Neural crest cell (in vitro differentiated cells): ENCODE results near the gene OTUD3. TPM values are rescaled to one million over a fixed set of nuclear protein-coding genes. Genes with fewer than 3 reads are reported as not detected.

Source experiments
- DNase-seq: peaks from one replicate; pipeline ENCODE4 v3.0.0; 2021; ENCODE audit warnings: low read depth, mixed read lengths, low spot score
- H3K27ac Mint-ChIP-seq: one replicate; pipeline ENCODE4 v1.8.0; 2021; ENCODE audit warnings: mild to moderate bottlenecking, mixed read lengths; ENCODE audit not compliant: unreplicated experiment
- H3K27me3 Mint-ChIP-seq: 2 replicates; pipeline ENCODE4 v1.8.0; 2021; ENCODE audit warnings: low read depth, mild to moderate bottlenecking, mixed read lengths
- H3K36me3 Mint-ChIP-seq: 2 replicates; pipeline ENCODE4 v1.8.0; 2021; ENCODE audit warnings: low read depth, mild to moderate bottlenecking, mixed read lengths
- H3K4me1 Mint-ChIP-seq: 2 replicates; pipeline ENCODE4 v1.8.0; 2021; ENCODE audit warnings: mixed read lengths
- H3K4me3 Mint-ChIP-seq: one replicate; pipeline ENCODE4 v1.8.0; 2021; ENCODE audit warnings: mild to moderate bottlenecking, mixed read lengths
- H3K9me3 Mint-ChIP-seq: 2 replicates; pipeline ENCODE4 v1.8.0; 2021; ENCODE audit warnings: mixed read lengths
- total RNA-seq: library from RNA; stranded (reverse); gene quantifications from 2 replicates; pipeline ENCODE4 v1.2.1, GENCODE V29; 2021
- TF ChIP-seq, protein P1 (sequence below): fragments of 200-600 bp; sonication (generic); conservative IDR thresholded peaks from 2 replicates; pipeline ENCODE4 v1.5.0; 2021; ENCODE audit warnings: antibody characterized with exemption, mild to moderate bottlenecking

Gene OTUD3
- total RNA-seq, 1 donor from 2014 or later = 23.3 TPM

DNA sequence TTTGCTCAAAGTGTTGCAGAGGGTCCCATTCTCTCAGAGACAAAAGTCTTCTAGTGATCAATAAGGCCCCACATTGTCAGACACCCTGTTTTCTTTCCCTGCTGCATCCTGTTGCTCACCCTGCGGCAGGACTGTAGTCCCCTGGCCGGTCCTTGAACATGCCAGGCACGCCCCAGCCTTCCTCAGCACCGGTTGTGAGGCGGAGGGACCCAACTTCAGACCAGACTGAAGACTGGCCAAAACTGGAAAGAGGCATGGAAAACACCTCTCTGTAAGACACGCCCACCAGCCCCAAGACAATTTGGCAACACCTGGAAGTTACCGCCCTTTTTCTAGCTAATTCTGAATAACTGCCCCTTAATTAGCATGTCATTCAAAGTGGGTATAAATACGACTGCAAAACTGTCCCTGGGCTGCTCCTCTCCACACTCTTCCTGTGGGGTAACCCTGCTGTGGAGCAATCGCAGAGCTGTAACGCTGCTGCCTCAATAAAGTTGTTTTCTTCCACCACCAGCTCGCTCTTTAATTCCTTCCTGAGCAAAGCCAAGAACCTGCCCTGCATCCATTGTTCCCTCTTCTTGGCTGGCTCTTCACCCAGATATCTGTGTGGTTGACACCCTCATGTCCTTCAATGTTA lies 73.5 kb downstream of the OTUD3 start:
- H3K27me3 Mint-ChIP-seq = peaks cover 31% of the 10 kb centered on the region
- no peaks in the 10 kb centered on the region for H3K4me1 Mint-ChIP-seq
- no peak for DNase-seq
- H3K9me3 Mint-ChIP-seq = peaks cover 10% of the 10 kb centered on the region
- TF ChIP-seq, protein P1, sequence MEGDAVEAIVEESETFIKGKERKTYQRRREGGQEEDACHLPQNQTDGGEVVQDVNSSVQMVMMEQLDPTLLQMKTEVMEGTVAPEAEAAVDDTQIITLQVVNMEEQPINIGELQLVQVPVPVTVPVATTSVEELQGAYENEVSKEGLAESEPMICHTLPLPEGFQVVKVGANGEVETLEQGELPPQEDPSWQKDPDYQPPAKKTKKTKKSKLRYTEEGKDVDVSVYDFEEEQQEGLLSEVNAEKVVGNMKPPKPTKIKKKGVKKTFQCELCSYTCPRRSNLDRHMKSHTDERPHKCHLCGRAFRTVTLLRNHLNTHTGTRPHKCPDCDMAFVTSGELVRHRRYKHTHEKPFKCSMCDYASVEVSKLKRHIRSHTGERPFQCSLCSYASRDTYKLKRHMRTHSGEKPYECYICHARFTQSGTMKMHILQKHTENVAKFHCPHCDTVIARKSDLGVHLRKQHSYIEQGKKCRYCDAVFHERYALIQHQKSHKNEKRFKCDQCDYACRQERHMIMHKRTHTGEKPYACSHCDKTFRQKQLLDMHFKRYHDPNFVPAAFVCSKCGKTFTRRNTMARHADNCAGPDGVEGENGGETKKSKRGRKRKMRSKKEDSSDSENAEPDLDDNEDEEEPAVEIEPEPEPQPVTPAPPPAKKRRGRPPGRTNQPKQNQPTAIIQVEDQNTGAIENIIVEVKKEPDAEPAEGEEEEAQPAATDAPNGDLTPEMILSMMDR = no peak
- H3K4me3 Mint-ChIP-seq = no peak overlapping the region
- no peak overlapping the region for H3K27ac Mint-ChIP-seq
- no peaks in the 10 kb centered on the region for H3K36me3 Mint-ChIP-seq

DNA sequence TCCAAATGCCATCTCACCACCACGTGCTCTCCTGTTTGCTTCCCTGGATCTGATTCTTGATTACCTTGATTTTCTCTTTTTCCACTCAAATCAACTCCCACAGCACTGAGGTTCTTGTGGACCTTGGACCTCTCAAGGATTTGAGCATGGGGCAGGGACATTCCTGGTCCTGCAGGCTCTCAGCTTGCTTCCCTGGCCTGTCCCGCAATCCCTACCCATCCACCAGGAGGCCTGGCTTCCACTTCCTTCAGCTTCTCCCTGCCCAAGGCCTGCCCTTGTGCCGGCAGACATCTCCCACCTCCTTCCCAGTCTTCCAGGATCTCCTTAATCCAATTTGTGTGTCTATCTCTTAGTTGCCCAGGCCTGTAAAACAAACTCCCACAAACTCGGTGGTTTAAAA lies 75.6 kb downstream of the OTUD3 start:
- no peaks in the 10 kb centered on the region for H3K36me3 Mint-ChIP-seq
- peaks cover 7% of the 10 kb centered on the region for H3K9me3 Mint-ChIP-seq
- H3K4me1 Mint-ChIP-seq = no peaks in the 10 kb centered on the region
- no peak overlapping the region for H3K27ac Mint-ChIP-seq
- no peak overlapping the region for H3K4me3 Mint-ChIP-seq
- TF ChIP-seq, protein P1 = no peak
- no peak for DNase-seq
- peaks cover 39% of the 10 kb centered on the region for H3K27me3 Mint-ChIP-seq

DNA sequence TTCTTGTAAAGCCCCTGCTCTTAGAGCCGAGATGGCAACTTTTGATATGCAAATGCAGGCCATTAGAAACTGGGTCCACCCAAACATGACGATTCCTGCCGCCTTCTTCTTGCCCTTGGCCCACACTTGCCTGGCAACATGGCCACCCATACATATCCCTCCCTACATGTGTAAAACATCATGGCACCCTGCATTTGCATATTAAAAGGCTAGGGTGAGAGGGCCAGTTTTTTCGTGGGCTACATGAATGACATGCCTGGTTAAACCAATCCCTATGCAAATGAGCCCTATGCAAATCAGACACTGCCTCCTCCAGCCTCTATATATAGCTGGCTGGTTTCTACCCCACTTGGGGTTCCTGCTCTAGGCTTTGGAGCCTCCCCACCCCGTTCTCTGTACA lies 78.4 kb downstream of the OTUD3 start:
- Mint-ChIP-seq H3K27ac (no peak overlapping the region), H3K36me3 (no peaks in the 10 kb centered on the region), H3K4me1 (no peaks in the 10 kb centered on the region), H3K4me3 (no peak overlapping the region), H3K9me3 (no peaks in the 10 kb centered on the region), H3K27me3 (peaks cover 36% of the 10 kb centered on the region)
- TF ChIP-seq, protein P1 = no peak
- DNase-seq = no peak

Other genes starting within 250 kb of the OTUD3 start
- gene NBL1, start 238.1 kb upstream of the OTUD3 start, total RNA-seq = 7.0 and 7.8 TPM in 2 replicates
- not detected in 2 replicates for gene HTR6, start 217.5 kb upstream of the OTUD3 start, total RNA-seq
- gene TMCO4, start 82.5 kb upstream of the OTUD3 start, total RNA-seq = 0.75 and 1.0 TPM in 2 replicates
- gene RNF186, start 67.1 kb upstream of the OTUD3 start, total RNA-seq = not detected in 2 replicates
- gene PLA2G2E, start 41.2 kb downstream of the OTUD3 start, total RNA-seq = not detected in 2 replicates
- gene PLA2G2A, start 97.2 kb downstream of the OTUD3 start, total RNA-seq = not detected in 2 replicates
- gene PLA2G5, start 187.8 kb downstream of the OTUD3 start, total RNA-seq = not detected in 2 replicates
- not detected in 2 replicates for gene PLA2G2D, start 237.1 kb downstream of the OTUD3 start, total RNA-seq